Activated T-cell treated with anti-CD3 and anti-CD28 coated beads for 4 hours (primary cell): ENCODE results near the gene TRIM5.
A peak's percentile ranks its signal among the peaks of the same experiment; 100 is the strongest.
"Not testable (repeated sequence)": the region's sequence is repeated elsewhere in the genome, so short reads cannot be mapped to it uniquely, and the experiment has no call there.

Experiments used
- DNase-seq: peaks from one replicate; pipeline ENCODE4 v3.0.0-alpha.2; 2020

TRIM5 gene, protein sequence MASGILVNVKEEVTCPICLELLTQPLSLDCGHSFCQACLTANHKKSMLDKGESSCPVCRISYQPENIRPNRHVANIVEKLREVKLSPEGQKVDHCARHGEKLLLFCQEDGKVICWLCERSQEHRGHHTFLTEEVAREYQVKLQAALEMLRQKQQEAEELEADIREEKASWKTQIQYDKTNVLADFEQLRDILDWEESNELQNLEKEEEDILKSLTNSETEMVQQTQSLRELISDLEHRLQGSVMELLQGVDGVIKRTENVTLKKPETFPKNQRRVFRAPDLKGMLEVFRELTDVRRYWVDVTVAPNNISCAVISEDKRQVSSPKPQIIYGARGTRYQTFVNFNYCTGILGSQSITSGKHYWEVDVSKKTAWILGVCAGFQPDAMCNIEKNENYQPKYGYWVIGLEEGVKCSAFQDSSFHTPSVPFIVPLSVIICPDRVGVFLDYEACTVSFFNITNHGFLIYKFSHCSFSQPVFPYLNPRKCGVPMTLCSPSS

DNA sequence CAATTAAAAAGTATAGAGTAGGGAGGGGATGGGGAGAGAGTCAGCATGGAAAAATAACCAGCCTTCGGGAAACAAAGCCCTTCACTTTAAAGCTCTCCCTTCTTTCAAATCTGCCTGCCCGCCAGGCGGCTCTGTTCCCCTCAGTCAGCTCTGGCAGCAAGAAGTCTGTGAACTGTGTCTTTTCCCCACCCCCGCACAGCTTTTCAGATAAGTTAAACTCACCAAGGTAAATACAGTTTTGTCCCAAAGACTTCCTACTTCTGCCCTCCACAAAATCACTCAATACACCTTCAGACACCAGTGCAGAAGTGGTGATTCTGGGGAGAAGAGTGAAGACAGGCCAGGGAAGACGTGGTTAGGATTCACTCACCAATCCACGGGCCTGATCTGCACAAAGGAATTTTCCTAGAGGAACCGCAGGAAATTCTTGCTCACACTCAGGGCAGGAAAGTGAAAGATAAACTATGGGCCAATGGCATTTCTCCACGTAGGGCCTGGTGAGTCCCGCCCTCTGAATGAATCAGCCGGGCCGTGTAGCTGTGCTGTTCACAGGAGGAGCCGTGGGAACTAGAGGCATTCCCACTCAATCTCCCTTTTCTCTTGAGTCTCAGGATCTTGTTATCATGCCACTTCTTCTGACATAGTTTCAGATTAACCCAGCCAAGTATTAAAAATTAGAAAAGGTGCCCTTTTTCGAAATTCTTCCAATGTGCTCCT is at the start of gene TRIM5:
Gene TRIM5, minus strand, starts transcription at position 429 of the 717 bp plus-strand sequence. CDS start 4,897 bp downstream, outside the sequence.
- peak; percentile 79 for DNase-seq

DNA sequence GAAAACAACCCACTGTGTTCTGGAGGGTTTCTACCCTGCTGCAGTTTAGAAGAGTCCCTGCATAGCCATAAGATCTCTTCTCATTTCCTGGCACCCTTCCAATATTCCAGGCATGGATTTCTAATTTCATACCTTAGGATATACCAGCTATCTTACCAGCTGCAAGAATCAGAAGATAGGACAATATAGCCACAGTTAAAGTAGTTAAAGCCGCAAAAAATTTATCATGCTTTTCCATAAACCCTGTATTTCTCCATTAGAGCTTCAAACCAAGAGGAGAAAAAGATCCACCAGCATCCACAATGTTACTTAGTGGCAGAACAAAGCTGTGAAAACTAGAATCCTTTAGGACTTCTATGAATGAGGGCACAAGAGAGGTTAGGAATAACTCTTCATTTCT is 42.8 kb upstream of the TRIM5 start:
- no peak for DNase-seq

DNA sequence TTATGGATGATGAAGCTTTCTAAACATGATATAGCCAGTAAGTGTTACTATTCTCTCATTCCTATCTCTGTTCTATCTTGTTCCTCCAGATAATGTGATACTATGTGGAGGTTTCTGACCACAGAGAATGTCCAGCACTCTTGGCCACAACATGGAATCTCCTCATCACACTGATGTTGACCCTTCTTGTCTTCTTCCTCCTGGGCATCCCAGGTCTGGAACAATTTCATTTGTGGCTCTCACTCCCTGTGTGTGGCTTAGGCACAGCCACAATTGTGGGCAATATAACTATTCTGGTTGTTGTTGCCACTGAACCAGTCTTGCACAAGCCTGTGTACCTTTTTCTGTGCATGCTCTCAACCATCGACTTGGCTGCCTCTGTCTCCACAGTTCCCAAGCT is 41.5 kb upstream of the TRIM5 start:
- DNase-seq: no peak

DNA sequence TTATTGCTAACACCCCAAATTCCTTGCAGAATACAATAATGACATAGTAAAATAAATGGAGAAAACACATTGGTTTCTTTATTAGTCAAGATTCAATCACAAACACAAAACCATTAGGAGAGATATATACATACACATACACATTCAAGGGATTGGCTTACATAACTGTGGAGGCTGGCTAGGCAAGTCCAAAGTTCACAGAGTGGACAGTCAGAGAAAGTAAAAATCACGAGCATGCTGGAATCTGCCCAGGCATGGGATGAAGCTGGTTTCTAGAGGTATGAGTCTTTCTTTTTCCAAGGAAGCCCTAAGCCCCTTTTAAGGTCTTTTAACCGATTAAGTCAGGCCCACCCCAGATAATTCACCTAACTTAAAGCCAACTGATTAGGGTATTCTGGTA is 37.7 kb upstream of the TRIM5 start:
- DNase-seq: no peak

DNA sequence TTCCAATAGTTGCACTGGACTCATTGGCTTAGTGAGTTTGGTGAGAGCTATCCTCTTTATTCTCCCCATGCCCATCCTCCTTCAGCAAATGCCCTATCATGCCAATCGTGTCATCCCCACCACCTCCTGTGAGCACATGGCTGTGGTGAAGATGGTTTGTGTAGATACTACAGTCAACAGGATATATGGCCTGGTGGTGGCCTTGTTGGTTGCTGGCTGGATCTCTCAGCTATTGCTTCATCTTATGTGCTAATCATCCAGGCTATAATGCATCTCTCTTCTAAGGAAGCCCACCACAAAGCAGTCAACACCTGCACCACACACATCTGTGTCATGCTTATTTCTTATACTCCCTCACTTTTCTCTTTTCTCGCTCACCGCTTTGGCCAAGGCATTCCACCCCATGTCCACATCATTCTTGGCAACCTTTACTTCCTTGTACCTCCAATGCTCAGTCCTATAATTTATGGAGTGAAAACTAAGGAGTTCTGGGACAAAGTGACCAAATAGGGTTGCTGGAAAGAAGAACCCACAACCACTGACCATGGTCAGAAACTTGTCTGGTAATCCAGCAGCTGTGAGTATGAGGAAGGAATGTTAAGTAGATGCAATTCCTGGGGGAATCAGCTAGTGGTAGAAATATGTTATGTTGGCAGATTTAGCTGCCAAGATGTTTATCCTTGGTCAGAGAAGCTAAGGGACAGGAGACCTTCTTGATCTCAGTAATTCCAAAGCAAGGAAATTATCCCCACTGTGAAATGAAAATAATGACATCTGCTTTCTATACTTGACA is 35.0 kb upstream of the TRIM5 start:
- no peak for DNase-seq

DNA sequence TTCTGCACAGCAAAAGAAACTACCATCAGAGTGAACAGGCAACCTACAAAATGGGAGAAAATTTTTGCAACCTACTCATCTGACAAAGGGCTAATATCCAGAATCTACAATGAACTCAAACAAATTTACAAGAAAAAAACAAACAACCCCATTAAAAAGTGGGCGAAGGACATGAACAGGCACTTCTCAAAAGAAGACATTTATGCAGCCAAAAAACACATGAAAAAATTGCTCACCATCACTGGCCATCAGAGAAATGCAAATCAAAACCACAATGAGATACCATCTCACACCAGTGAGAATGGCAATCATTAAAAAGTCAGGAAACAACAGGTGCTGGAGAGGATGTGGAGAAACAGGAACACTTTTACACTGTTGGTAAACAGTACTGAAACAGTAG is 31.6 kb upstream of the TRIM5 start:
- DNase-seq: not testable (repeated sequence)

DNA sequence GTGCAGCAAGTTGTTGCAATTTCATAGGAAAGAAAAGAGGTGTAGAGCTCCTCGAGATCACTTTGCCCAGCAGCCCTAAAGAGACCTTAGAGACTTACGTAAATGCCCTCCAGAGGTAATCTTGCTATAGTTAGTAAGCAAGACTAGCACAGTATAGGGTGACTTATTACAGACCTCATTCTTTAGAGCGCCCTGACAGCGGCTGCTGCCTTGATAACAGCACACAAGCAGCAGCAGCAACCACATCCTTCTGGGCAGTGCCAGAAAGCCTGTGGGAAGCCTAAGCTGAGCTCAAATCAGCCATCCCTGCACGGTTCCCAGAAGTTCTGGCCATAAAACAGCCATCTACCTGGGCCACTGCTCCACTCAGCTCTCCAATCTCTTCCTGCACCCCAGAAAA is 28.8 kb upstream of the TRIM5 start:
- no peak for DNase-seq

DNA sequence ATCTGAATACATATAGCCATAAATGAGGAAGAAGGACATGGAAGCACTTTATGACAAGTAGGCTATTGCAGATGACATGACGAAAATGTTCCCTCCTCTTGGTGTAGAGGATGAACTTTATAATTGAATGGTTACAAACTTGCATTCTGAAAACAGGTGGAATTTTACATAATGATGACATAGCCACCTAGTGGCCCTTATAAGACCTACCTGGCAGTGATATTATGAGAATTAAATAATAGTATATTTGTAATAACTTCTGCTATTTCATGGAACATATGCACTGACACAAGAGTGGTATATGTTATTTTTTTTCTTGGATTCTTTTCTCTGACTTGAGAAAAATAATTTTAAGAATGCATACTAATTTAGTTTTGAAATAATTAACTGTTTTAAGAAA is 27.6 kb upstream of the TRIM5 start:
- DNase-seq: no peak

DNA sequence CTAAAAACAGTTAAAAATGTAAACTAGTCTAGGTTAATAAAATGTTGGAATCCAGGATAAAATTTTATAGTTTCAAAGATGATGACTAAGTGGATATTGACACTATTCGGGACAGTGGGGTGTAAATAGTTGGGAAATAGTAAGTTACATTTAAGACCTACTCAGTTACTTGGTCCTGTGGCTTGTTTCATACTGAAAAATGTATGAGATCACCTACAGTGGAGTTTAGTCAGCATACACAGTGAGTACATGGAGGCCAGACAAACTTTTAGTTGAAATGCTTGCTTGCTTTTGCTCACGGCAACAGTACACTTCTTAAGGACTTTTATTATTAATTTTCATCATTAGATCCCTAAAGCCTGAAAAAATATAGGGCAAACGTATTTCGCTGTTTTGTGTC is 20.8 kb upstream of the TRIM5 start:
- no peak for DNase-seq

DNA sequence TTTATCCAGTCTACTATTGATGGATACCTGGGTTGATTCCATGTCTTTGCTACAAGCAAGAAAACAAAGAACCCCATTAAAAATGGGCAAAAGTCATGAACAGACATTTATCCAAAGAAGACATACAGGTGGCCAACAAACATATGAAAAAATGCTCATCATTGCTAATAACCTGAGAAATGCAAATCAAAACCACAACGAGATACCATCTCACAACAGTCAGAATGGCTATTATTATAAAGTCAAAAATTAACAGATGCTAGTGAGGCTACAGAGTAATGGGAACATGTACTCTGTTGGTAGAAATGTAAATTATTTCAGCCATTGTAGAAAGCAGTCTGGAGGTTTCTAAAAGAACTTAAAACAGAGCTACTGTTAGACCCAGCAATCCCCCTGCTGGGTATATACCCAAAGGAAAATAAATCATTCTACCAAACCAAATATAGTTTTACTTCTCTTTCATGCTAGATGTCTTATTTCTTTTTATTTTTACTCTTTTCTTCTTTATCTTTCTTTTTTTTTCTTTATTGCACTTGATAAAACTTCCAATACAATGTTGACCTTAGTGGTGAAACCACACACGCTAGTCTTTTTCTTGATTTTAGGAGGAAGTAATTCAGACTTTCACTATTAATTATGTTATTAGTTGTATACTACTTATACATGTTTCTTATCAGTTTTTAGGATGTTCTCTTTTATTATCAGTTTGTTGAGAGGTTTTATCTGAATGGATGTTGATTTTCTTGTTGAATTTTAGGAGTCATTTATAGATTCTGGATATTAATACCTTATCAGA is 19.1 kb upstream of the TRIM5 start:
- DNase-seq: no peak

DNA sequence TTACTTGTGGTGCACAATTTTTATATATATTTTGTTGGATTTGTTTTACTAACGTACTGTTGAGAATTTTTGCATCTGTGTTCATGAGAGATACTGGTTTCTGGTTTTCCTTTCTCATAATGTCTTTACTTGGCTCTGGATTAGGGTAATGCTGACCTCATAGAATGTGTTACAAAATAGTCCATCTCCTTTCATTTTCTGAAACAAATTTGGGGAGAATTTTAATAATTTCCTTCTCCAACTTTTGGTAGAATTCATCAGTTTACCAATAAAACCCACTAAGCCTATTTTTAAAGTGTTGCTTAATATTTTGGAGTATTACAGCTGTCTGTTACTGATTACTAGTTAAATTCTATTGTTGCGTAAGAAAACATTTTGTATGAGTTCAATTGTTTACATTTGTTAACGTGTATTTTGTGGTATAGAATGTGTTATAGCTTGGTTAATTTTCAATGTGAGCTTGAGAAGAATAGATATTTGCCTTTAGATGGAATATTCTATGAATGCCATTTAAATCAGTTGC is 16.2 kb upstream of the TRIM5 start:
- DNase-seq: no peak

DNA sequence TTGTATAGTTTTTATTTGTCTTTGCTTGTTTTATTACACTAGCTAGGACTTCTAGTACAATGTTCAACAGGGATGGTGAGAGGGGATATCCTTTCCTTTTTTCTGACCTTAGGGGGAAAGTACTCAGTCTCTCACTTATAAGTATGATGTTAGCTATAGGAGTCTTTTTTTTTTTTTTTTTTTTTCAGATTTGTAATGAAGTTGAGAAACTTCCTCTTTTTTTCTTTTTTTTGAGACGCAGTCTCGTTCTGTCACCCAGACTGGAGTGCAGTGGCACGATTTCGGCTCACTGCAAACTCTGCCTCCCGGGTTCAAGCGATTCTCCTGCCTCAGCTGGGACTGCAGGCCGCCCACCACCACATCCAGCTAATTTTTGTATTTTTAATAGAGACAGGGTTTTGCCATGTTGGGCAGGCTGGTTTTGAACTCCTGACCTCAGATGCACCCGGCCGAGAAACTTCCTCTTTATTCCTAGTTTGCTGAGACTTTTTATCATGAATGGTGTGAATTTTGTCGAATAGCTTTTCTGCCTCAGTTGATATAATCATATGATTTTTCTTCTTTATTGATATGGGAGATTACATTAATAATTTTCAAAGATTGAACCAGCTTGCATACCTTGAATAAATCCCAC is 15.7 kb upstream of the TRIM5 start:
- DNase-seq: no peak

DNA sequence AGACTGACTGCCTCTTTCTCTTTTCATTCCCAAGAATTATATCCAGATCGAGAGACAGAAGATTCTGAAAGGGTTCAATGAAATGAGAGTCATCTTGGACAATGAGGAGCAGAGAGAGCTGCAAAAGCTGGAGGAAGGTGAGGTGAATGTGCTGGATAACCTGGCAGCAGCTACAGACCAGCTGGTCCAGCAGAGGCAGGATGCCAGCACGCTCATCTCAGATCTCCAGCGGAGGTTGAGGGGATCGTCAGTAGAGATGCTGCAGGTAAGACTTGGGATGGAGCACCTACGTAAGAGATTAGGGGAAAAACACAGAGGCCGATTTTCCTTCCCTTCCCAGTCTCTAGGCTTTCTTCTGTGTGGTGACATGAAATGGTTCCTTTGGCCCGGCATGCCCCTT is 13.4 kb upstream of the TRIM5 start:
- DNase-seq: no peak

DNA sequence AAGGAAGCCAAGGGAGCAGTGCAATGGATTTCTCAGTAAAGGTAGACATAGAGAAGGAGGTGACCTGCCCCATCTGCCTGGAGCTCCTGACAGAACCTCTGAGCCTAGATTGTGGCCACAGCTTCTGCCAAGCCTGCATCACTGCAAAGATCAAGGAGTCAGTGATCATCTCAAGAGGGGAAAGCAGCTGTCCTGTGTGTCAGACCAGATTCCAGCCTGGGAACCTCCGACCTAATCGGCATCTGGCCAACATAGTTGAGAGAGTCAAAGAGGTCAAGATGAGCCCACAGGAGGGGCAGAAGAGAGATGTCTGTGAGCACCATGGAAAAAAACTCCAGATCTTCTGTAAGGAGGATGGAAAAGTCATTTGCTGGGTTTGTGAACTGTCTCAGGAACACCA is 11.3 kb upstream of the TRIM5 start:
- no peak for DNase-seq

DNA sequence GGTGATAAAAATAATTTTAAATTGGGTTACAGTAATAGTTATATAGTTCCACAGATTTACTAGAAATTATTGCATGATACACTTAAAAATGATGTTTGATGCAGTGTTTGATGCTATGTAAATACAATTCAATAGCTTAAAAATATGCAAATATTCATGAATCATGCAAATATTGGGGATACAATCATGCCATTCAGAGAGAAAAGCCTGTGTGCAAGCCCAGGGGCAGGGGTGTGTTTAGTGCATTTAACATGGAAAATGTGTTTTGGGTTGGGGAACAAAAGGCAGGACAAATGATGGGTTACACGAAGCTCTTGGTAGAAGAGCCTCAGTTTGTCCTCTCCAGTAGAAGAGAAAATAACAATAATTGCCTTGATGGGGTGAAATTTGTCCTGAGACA is 10.7 kb upstream of the TRIM5 start:
- DNase-seq: no peak

DNA sequence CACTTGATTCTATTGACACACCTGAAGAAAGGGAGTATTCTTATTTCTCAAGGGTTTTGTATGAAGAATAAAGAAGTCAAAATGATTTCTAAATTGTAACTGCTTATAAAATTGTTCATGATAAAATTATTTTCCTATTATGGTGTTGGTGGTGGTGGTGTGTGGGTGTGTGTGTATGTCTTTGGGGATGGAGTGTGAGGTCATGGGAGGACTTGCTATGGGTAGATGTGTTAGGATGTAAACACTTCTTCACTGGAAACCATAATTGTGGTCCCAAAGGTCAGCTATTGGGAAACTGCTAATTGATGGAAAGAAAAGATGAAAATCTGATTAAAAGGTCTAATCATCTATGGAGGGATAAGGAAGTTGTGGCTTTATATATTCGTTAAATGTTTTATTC is 9.8 kb upstream of the TRIM5 start:
- no peak for DNase-seq

DNA sequence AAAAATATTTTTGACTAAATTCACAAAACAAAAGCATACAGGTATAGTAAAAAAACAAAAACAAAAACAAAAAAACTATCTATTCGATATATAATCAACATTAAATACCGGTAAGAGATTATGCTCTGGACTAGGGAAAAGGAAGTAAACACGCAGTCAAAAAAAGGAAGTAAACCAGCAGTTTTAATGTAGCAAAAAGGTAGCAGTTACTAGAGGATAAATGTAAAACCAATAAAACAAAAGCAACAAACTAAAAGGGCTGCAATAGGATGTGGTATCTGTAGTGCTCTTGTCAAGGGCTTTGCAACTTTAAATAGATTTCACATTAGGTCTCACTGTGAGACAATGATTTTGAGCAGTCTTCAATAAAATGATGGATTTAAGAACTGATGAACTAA is 7.1 kb upstream of the TRIM5 start:
- DNase-seq: no peak

DNA sequence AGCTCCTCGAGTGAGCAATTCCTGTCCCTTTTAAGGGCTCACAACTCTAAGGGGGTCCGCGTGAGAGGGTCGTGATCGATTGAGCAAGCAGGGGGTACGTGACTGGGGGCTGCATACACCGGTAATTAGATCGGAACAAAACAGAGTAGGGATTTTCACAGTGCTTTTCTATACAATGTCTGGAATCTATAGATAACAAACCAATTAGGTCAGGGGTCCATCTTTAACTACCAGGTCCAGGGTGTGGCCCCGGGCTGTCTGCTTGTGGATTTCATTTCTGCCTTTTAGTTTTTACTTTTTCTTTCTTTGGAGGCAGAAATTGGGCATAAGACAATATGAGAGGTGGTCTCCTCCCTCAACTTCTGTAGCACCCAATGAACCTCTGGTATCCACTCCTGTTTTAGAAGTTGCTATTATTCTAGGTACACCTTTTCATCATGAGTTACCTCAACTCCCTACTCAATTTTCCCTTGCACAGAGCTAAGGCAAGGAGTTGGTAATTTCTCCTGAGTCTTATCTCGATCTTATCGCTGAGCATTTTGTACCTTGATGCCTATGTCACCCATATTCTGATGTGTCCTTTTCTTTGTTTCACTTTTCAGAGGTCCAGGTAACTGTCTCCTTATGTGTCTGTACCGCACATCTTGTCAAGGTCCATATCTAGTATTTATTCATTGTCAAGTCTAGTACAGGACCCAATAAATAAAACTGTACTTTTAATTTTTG is 6.5 kb upstream of the TRIM5 start:
- DNase-seq: not testable (repeated sequence)

DNA sequence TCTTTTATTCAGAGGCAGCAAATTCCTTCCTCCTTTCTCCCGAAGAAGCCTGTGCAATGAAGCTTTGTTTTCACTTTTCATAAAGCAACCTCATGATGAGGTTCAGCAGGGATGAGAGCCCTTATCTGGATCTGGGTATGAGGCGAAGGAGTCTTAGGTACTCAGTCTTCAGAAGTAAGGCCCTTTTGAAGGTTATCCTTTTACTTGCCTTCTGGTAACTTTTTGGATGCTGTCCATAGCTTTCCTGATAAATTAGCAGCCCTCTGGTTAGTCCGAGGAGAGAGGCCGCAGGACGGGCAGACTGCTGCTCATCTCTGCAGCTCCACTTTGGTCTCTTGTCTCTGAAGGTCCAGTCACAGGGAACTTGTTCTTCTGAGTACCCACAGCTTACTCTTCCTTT is 5.9 kb upstream of the TRIM5 start:
- DNase-seq: no peak

DNA sequence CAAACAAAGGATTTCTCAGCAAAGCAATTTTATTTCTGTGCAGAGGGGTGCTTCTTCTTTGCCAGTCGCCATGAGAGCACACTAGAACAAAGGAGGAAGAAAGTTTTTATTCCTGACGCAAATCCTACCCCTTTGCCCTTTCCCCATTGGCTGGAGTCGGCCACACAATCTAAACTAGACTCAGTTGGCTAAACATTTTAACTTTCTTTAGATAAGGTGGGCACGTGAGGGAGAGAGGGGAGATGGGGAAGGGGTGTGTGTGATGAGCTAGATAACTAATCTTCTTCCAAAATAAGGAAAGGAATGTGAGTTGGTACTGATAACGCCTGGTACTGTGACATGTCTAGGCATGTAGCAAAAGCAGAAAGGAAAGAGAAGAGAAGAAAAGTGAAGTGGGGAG is 5.3 kb upstream of the TRIM5 start:
- no peak for DNase-seq

DNA sequence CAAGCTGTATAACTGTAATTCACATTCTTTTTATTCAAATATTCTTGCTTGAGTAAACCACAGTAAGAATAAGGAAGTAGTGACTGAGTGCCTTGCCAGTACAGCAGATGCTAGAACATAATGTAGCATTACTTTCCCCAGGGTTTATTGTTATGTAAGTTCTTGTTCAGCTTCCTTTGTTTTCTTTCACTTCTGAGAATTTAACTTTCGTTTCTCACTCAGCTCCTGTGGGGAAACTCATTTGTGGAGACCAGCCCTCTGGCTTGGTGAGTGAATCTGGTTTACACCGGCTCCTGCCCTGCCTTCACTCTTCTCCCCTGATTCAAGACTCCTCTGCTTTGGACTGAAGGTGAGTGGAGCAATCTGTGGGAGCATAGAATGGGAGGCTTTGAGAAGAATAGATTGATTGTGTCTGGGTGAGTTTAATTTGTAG is 4.7 kb upstream of the TRIM5 start, which contains the start of gene TRIM22:
Gene TRIM22, plus strand, starts transcription at position 240 of the 433 bp plus-strand sequence. CDS start 6,443 bp downstream, outside the sequence.
- peak; percentile 28 for DNase-seq
